KOPT-K1 (cell line): ENCODE measurements around the gene GPHN.
"Not testable (repeated sequence)": the region's sequence is repeated elsewhere in the genome, so short reads cannot be mapped to it uniquely, and the experiment has no call there.

ENCODE experiments used
- H3K27ac ChIP-seq: fragments of 200-600 bp; sonication (generic); 2 replicates; pipeline ENCODE4 v1.5.1; 2016; ENCODE audit warnings: antibody characterized with exemption, mild to moderate bottlenecking, low read depth, low read length; ENCODE audit not compliant: poor library complexity, severe bottlenecking
- H3K36me3 ChIP-seq: fragments of 200-600 bp; sonication (generic); 2 replicates; pipeline ENCODE4 v1.5.1; 2017; ENCODE audit warnings: antibody characterized with exemption, mild to moderate bottlenecking, low read length, moderate library complexity; ENCODE audit not compliant: insufficient read depth
- H3K9me3 ChIP-seq: fragments of 200-600 bp; sonication (generic); 2 replicates; pipeline ENCODE4 v1.5.1; 2017; ENCODE audit warnings: antibody characterized with exemption, low read length, mild to moderate bottlenecking; ENCODE audit not compliant: insufficient read depth, poor library complexity, severe bottlenecking

Gene GPHN

GRCh38 chr14:66539034-66539433 is 31.1 kb downstream of the GPHN start:
- Histone ChIP-seq H3K36me3 (no peaks in the 10 kb centered on the region), H3K27ac (no peak overlapping the region)

GRCh38 chr14:66540038-66540437 is 32.1 kb downstream of the GPHN start:
- Histone ChIP-seq H3K36me3 (no peaks in the 10 kb centered on the region), H3K9me3 (no peaks in the 10 kb centered on the region), H3K27ac (no peak overlapping the region)

More at GRCh38 chr14:66539034-66539433, 31.1 kb downstream of the GPHN start:
- no peaks in the 10 kb centered on the region for H3K9me3 ChIP-seq

GRCh38 chr14:66541627-66542026 is 33.7 kb downstream of the GPHN start:
- Histone ChIP-seq H3K36me3 (no peaks in the 10 kb centered on the region), H3K27ac (no peak overlapping the region), H3K9me3 (no peaks in the 10 kb centered on the region)

- Histone ChIP-seq H3K36me3 (no peaks in the 10 kb centered on the region), H3K9me3 (no peaks in the 10 kb centered on the region), H3K27ac (no peak overlapping the region)
These were observed 36.0 kb downstream of the GPHN start for GRCh38 chr14:66543996-66544395.

GRCh38 chr14:66545191-66545590 is 37.2 kb downstream of the GPHN start:
- not testable (repeated sequence) for H3K9me3 ChIP-seq, H3K36me3 ChIP-seq, H3K27ac ChIP-seq

GRCh38 chr14:66545751-66546150 is 37.8 kb downstream of the GPHN start:
- not testable (repeated sequence) for H3K27ac ChIP-seq, H3K36me3 ChIP-seq, H3K9me3 ChIP-seq

GRCh38 chr14:66563731-66564130 is 55.8 kb downstream of the GPHN start:
- Histone ChIP-seq H3K9me3 (no peaks in the 10 kb centered on the region), H3K27ac (no peak overlapping the region), H3K36me3 (no peaks in the 10 kb centered on the region)

- Histone ChIP-seq H3K9me3 (no peaks in the 10 kb centered on the region), H3K36me3 (no peaks in the 10 kb centered on the region), H3K27ac (no peak overlapping the region)
These were observed 60.3 kb downstream of the GPHN start for GRCh38 chr14:66568220-66568619.

GRCh38 chr14:66572826-66573225 is 64.9 kb downstream of the GPHN start:
- Histone ChIP-seq H3K36me3 (no peaks in the 10 kb centered on the region), H3K27ac (no peak overlapping the region), H3K9me3 (no peaks in the 10 kb centered on the region)

- no peaks in the 10 kb centered on the region for H3K9me3 ChIP-seq
- H3K27ac ChIP-seq: no peak overlapping the region
These were observed 67.1 kb downstream of the GPHN start for GRCh38 chr14:66575014-66575413.

GRCh38 chr14:66575939-66576338 is 68.0 kb downstream of the GPHN start:
- Histone ChIP-seq H3K27ac (no peak overlapping the region), H3K9me3 (no peaks in the 10 kb centered on the region), H3K36me3 (no peaks in the 10 kb centered on the region)

More at GRCh38 chr14:66575014-66575413, 67.1 kb downstream of the GPHN start:
- H3K36me3 ChIP-seq: no peaks in the 10 kb centered on the region

- H3K36me3 ChIP-seq, H3K27ac ChIP-seq, H3K9me3 ChIP-seq: not testable (repeated sequence)
These were observed 79.8 kb downstream of the GPHN start for GRCh38 chr14:66587753-66588152.

- no peaks in the 10 kb centered on the region for H3K9me3 ChIP-seq
- no peak overlapping the region for H3K27ac ChIP-seq
- H3K36me3 ChIP-seq: no peaks in the 10 kb centered on the region
These were observed 87.4 kb downstream of the GPHN start for GRCh38 chr14:66595394-66595793.

GRCh38 chr14:66596241-66596985 is 88.5 kb downstream of the GPHN start:
- Histone ChIP-seq H3K9me3 (no peaks in the 10 kb centered on the region), H3K27ac (no peak overlapping the region), H3K36me3 (no peaks in the 10 kb centered on the region)

- Histone ChIP-seq H3K9me3 (no peaks in the 10 kb centered on the region), H3K36me3 (no peaks in the 10 kb centered on the region), H3K27ac (no peak overlapping the region)
These were observed 92.5 kb downstream of the GPHN start for GRCh38 chr14:66600416-66600815.

GRCh38 chr14:66601932-66602578 is 94.1 kb downstream of the GPHN start:
- Histone ChIP-seq H3K27ac (no peak overlapping the region), H3K9me3 (no peaks in the 10 kb centered on the region), H3K36me3 (no peaks in the 10 kb centered on the region)
